ENCODE data around the gene CMYA5. TPM values are rescaled to one million over a fixed set of nuclear protein-coding genes. Genes with fewer than 3 reads are reported as not detected.
A peak's percentile ranks its signal among the peaks of the same experiment; 100 is the strongest.

Gene CMYA5
- total and polyA plus RNA-seq, 5 donors from 2014 or later, result 0.05 to 0.10 TPM; not detected in 3

- ATAC-seq (ENCODE audit: low read depth in 2 of 2), result no peak
- Histone ChIP-seq H3K9me3 (ENCODE audit: control insufficient read depth in 2 of 2, low read length in 2 of 2) (no peaks in the 10 kb centered on the region), H3K4me3 (ENCODE audit: low read depth, low read length) (no peak overlapping the region), H3K27me3 (ENCODE audit: control insufficient read depth, insufficient read depth, low read length) (no peaks in the 10 kb centered on the region), H3K27ac (ENCODE audit: insufficient read depth, low read length, poor library complexity, severe bottlenecking) (no peak overlapping the region), H3K4me1 (ENCODE audit: control insufficient read depth, insufficient read depth, low read length, poor library complexity, severe bottlenecking) (no peaks in the 10 kb centered on the region), H3K36me3 (ENCODE audit: control insufficient read depth, insufficient read depth, low read length) (no peaks in the 10 kb centered on the region)
- Mint-ChIP-seq H3K4me3 (no peak overlapping the region), H3K27me3 (peaks cover under 1% of the 10 kb centered on the region), H3K36me3 (no peaks in the 10 kb centered on the region), H3K27ac (no peak overlapping the region), H3K9me3 (peaks cover 0 to 3% (median 0%) of the 10 kb centered on the region in 7 donors), H3K4me1 (peaks cover 0 to 15% (median 5%) of the 10 kb centered on the region in 4 donors)
- peak in 1 of 3 donors; percentile 58 for DNase-seq
These were observed 111.6 kb downstream of the CMYA5 start for GRCh38 chr5:79800979-79801827.

GRCh38 chr5:79802406-79802805 is 112.8 kb downstream of the CMYA5 start:
- Mint-ChIP-seq H3K27ac (no peak overlapping the region), H3K4me3 (peak overlapping the region in 1 of 4 donors; percentile 29), H3K9me3 (peaks cover 0 to 3% (median 0%) of the 10 kb centered on the region in 7 donors), H3K36me3 (no peaks in the 10 kb centered on the region), H3K4me1 (peaks cover 0 to 15% (median 5%) of the 10 kb centered on the region in 4 donors), H3K27me3 (peaks cover 4% of the 10 kb centered on the region)
- Histone ChIP-seq H3K27me3 (ENCODE audit: control insufficient read depth, insufficient read depth, low read length) (no peaks in the 10 kb centered on the region), H3K4me3 (ENCODE audit: low read depth, low read length) (no peak overlapping the region), H3K9me3 (ENCODE audit: control insufficient read depth in 2 of 2, low read length in 2 of 2) (no peaks in the 10 kb centered on the region), H3K36me3 (ENCODE audit: control insufficient read depth, insufficient read depth, low read length) (no peaks in the 10 kb centered on the region), H3K27ac (ENCODE audit: insufficient read depth, low read length, poor library complexity, severe bottlenecking) (no peak overlapping the region), H3K4me1 (ENCODE audit: control insufficient read depth, insufficient read depth, low read length, poor library complexity, severe bottlenecking) (no peaks in the 10 kb centered on the region)
- DNase-seq (peak in 1 of 3 donors; percentile 38), ATAC-seq (ENCODE audit: low read depth in 2 of 2) (no peak)

GRCh38 chr5:79803007-79803406 is 113.4 kb downstream of the CMYA5 start:
- Histone ChIP-seq H3K4me3 (ENCODE audit: low read depth, low read length) (no peak overlapping the region), H3K4me1 (ENCODE audit: control insufficient read depth, insufficient read depth, low read length, poor library complexity, severe bottlenecking) (no peaks in the 10 kb centered on the region), H3K36me3 (ENCODE audit: control insufficient read depth, insufficient read depth, low read length) (no peaks in the 10 kb centered on the region), H3K27me3 (ENCODE audit: control insufficient read depth, insufficient read depth, low read length) (no peaks in the 10 kb centered on the region), H3K27ac (ENCODE audit: insufficient read depth, low read length, poor library complexity, severe bottlenecking) (no peak overlapping the region), H3K9me3 (ENCODE audit: control insufficient read depth in 2 of 2, low read length in 2 of 2) (no peaks in the 10 kb centered on the region)
- no peaks in the 10 kb centered on the region for H3K36me3 Mint-ChIP-seq
- no peak for ATAC-seq (ENCODE audit: low read depth in 2 of 2)
- H3K27ac Mint-ChIP-seq, result no peak overlapping the region
- H3K27me3 Mint-ChIP-seq, result peaks cover 4% of the 10 kb centered on the region
- no peak overlapping the region for H3K4me3 Mint-ChIP-seq
- peaks cover 0 to 15% (median 5%) of the 10 kb centered on the region in 4 donors for H3K4me1 Mint-ChIP-seq
- no peak for DNase-seq
- H3K9me3 Mint-ChIP-seq, result peaks cover 0 to 3% (median 0%) of the 10 kb centered on the region in 7 donors

GRCh38 chr5:79806741-79807140 is 117.1 kb downstream of the CMYA5 start:
- Mint-ChIP-seq H3K27me3 (peaks cover 4% of the 10 kb centered on the region), H3K4me3 (no peak overlapping the region), H3K27ac (no peak overlapping the region), H3K36me3 (no peaks in the 10 kb centered on the region), H3K4me1 (peaks cover 0 to 11% (median 4%) of the 10 kb centered on the region in 4 donors), H3K9me3 (peaks cover 0 to 3% (median 0%) of the 10 kb centered on the region in 7 donors)
- Histone ChIP-seq H3K27me3 (ENCODE audit: control insufficient read depth, insufficient read depth, low read length) (peaks cover 4% of the 10 kb centered on the region), H3K4me1 (ENCODE audit: control insufficient read depth, insufficient read depth, low read length, poor library complexity, severe bottlenecking) (no peaks in the 10 kb centered on the region), H3K9me3 (ENCODE audit: control insufficient read depth in 2 of 2, low read length in 2 of 2) (no peaks in the 10 kb centered on the region), H3K27ac (ENCODE audit: insufficient read depth, low read length, poor library complexity, severe bottlenecking) (no peak overlapping the region), H3K4me3 (ENCODE audit: low read depth, low read length) (no peak overlapping the region), H3K36me3 (ENCODE audit: control insufficient read depth, insufficient read depth, low read length) (no peaks in the 10 kb centered on the region)
- DNase-seq, result no peak
- ATAC-seq (ENCODE audit: low read depth in 2 of 2), result no peak

- ATAC-seq (ENCODE audit: low read depth in 2 of 2) (no peak), DNase-seq (no peak)
- Mint-ChIP-seq H3K27ac (no peak overlapping the region), H3K27me3 (peaks cover 13% of the 10 kb centered on the region), H3K4me1 (no peaks in the 10 kb centered on the region), H3K36me3 (no peaks in the 10 kb centered on the region), H3K4me3 (no peak overlapping the region), H3K9me3 (no peaks in the 10 kb centered on the region)
- H3K27ac ChIP-seq (ENCODE audit: insufficient read depth, low read length, poor library complexity, severe bottlenecking), result no peak overlapping the region
- H3K4me3 ChIP-seq (ENCODE audit: low read depth, low read length), result no peak overlapping the region
- H3K9me3 ChIP-seq (ENCODE audit: control insufficient read depth in 2 of 2, low read length in 2 of 2), result no peaks in the 10 kb centered on the region
- H3K27me3 ChIP-seq (ENCODE audit: control insufficient read depth, insufficient read depth, low read length), result peaks cover 8% of the 10 kb centered on the region
- no peaks in the 10 kb centered on the region for H3K4me1 ChIP-seq (ENCODE audit: control insufficient read depth, insufficient read depth, low read length, poor library complexity, severe bottlenecking)
- H3K36me3 ChIP-seq (ENCODE audit: control insufficient read depth, insufficient read depth, low read length), result no peaks in the 10 kb centered on the region
These were observed 120.1 kb downstream of the CMYA5 start for GRCh38 chr5:79809743-79810142.

- no peaks in the 10 kb centered on the region for H3K36me3 ChIP-seq (ENCODE audit: control insufficient read depth, insufficient read depth, low read length)
- Mint-ChIP-seq H3K36me3 (no peaks in the 10 kb centered on the region), H3K4me3 (no peak overlapping the region), H3K4me1 (no peaks in the 10 kb centered on the region), H3K27ac (no peak overlapping the region), H3K27me3 (peaks cover 25% of the 10 kb centered on the region), H3K9me3 (no peaks in the 10 kb centered on the region)
- peaks cover 12% of the 10 kb centered on the region for H3K27me3 ChIP-seq (ENCODE audit: control insufficient read depth, insufficient read depth, low read length)
- DNase-seq (no peak), ATAC-seq (ENCODE audit: low read depth in 2 of 2) (no peak)
- H3K27ac ChIP-seq (ENCODE audit: insufficient read depth, low read length, poor library complexity, severe bottlenecking), result no peak overlapping the region
- H3K9me3 ChIP-seq (ENCODE audit: control insufficient read depth in 2 of 2, low read length in 2 of 2), result no peaks in the 10 kb centered on the region
- no peaks in the 10 kb centered on the region for H3K4me1 ChIP-seq (ENCODE audit: control insufficient read depth, insufficient read depth, low read length, poor library complexity, severe bottlenecking)
- no peak overlapping the region for H3K4me3 ChIP-seq (ENCODE audit: low read depth, low read length)
These were observed 121.4 kb downstream of the CMYA5 start for GRCh38 chr5:79811081-79811480.

- no peak for ATAC-seq (ENCODE audit: low read depth in 2 of 2)
- no peak overlapping the region for H3K27ac Mint-ChIP-seq
These were observed 122.3 kb downstream of the CMYA5 start for GRCh38 chr5:79811904-79812303.

GRCh38 chr5:79814699-79815098 is 125.1 kb downstream of the CMYA5 start:
- H3K27me3 Mint-ChIP-seq, result peaks cover 25% of the 10 kb centered on the region
- no peaks in the 10 kb centered on the region for H3K36me3 Mint-ChIP-seq
- peaks cover 0 to 10% (median 2%) of the 10 kb centered on the region in 7 donors for H3K9me3 Mint-ChIP-seq
- no peak for ATAC-seq (ENCODE audit: low read depth in 2 of 2)
- H3K4me3 Mint-ChIP-seq, result no peak overlapping the region
- H3K9me3 ChIP-seq (ENCODE audit: control insufficient read depth in 2 of 2, low read length in 2 of 2), result no peaks in the 10 kb centered on the region
- no peak overlapping the region for H3K27ac ChIP-seq (ENCODE audit: insufficient read depth, low read length, poor library complexity, severe bottlenecking)
- no peak overlapping the region for H3K27ac Mint-ChIP-seq
- H3K27me3 ChIP-seq (ENCODE audit: control insufficient read depth, insufficient read depth, low read length), result peaks cover 17% of the 10 kb centered on the region
- no peaks in the 10 kb centered on the region for H3K36me3 ChIP-seq (ENCODE audit: control insufficient read depth, insufficient read depth, low read length)
- no peak for DNase-seq
- no peak overlapping the region for H3K4me3 ChIP-seq (ENCODE audit: low read depth, low read length)
- no peaks in the 10 kb centered on the region for H3K4me1 ChIP-seq (ENCODE audit: control insufficient read depth, insufficient read depth, low read length, poor library complexity, severe bottlenecking)
- no peaks in the 10 kb centered on the region for H3K4me1 Mint-ChIP-seq

More at GRCh38 chr5:79811904-79812303, 122.3 kb downstream of the CMYA5 start:
- no peaks in the 10 kb centered on the region for H3K9me3 ChIP-seq (ENCODE audit: control insufficient read depth in 2 of 2, low read length in 2 of 2)
- H3K36me3 ChIP-seq (ENCODE audit: control insufficient read depth, insufficient read depth, low read length), result no peaks in the 10 kb centered on the region
- H3K4me3 ChIP-seq (ENCODE audit: low read depth, low read length), result no peak overlapping the region
- peaks cover 0 to under 1% (median 0%) of the 10 kb centered on the region in 7 donors for H3K9me3 Mint-ChIP-seq
- no peaks in the 10 kb centered on the region for H3K36me3 Mint-ChIP-seq
- no peak overlapping the region for H3K27ac ChIP-seq (ENCODE audit: insufficient read depth, low read length, poor library complexity, severe bottlenecking)
- peaks cover 16% of the 10 kb centered on the region for H3K27me3 ChIP-seq (ENCODE audit: control insufficient read depth, insufficient read depth, low read length)
- no peak for DNase-seq
- peaks cover 20% of the 10 kb centered on the region for H3K27me3 Mint-ChIP-seq
- H3K4me1 Mint-ChIP-seq, result no peaks in the 10 kb centered on the region
- no peak overlapping the region for H3K4me3 Mint-ChIP-seq
- H3K4me1 ChIP-seq (ENCODE audit: control insufficient read depth, insufficient read depth, low read length, poor library complexity, severe bottlenecking), result no peaks in the 10 kb centered on the region

Data from CD4-positive, CD25-positive, alpha-beta regulatory T cell (primary cell).